ENCODE data around the gene EXOC8. TPM values are rescaled to one million over a fixed set of nuclear protein-coding genes. Genes with fewer than 3 reads are reported as not detected.

The EXOC8 gene
- total and polyA plus RNA-seq, 2 of the 8 experiments (the other 6 are each of a cell fraction or from before 2014, with no cell fraction given), result 2.0 to 9.8 TPM

GRCh38 chr1:231364192-231364591 is 26.5 kb upstream of the EXOC8 start:
- no peak overlapping the region for H2BK12ac ChIP-seq (ENCODE audit: low read depth, low read length)
- H4K5ac ChIP-seq (ENCODE audit: insufficient read length, low read depth, low read length), result no peak overlapping the region
- 93% methylated on average over 5 of the region's 5 CpGs; no CpG with 5 or more reads in 1 of the 2 experiments for WGBS, 2 experiments (ENCODE audit: extremely low coverage in 1 of 2, insufficient coverage in 1 of 2, insufficient read length in 1 of 2, insufficient replicate concordance in 2 of 2, low coverage in 1 of 2, low lambda C conversion rate in 2 of 2, missing lambda C conversion rate in 1 of 2)
- no peaks in the 10 kb centered on the region for H3K27me3 ChIP-seq (replicated peaks in 1 of 4; ENCODE audit: control insufficient read depth in 3 of 4, extremely low read depth in 1 of 4, insufficient read depth in 3 of 4, low read length in 3 of 4)
- H3K56ac ChIP-seq (replicated peaks; ENCODE audit: insufficient read length, low read depth, low read length), result no peak overlapping the region
- H3K14ac ChIP-seq (ENCODE audit: insufficient read length), result no peak overlapping the region
- H3K4me1 ChIP-seq (replicated peaks in 1 of 4; ENCODE audit: control insufficient read depth in 3 of 4, insufficient read depth in 4 of 4, low read length in 3 of 4), result no peaks in the 10 kb centered on the region
- H4K20me1 ChIP-seq (replicated peaks in 1 of 2; ENCODE audit: control insufficient read depth in 1 of 2, insufficient read depth in 2 of 2, low read length in 2 of 2), result no peaks in the 10 kb centered on the region
- no peak overlapping the region for H3K4ac ChIP-seq (replicated peaks; ENCODE audit: insufficient read length, low read depth, low read length)
- FAIRE-seq, result no peak
- no peak overlapping the region for H2BK20ac ChIP-seq (ENCODE audit: low read length)
- no peak overlapping the region for H3K27ac ChIP-seq (ENCODE audit: low read depth, low read length)
- ChIA-PET CTCF (ENCODE audit: partially characterized antibody) (interaction anchor here (0.6 to 2.9 kb wide), 3 partner anchors 29 to 172 kb away, joined by 3 to 7 read pairs (median 5); no protein-coding TSS in a partner anchor), POLR2A (ENCODE audit: partially characterized antibody) (no interaction called here)
- no peak overlapping the region for H2AK5ac ChIP-seq (ENCODE audit: low read depth, low read length)
- H3K4me2 ChIP-seq (ENCODE audit: insufficient read depth in 1 of 2, low read depth in 2 of 2, low read length in 2 of 2), result no peak overlapping the region
- TF ChIP-seq HDAC6 (IDR thresholded peaks at IDR 0.05; ENCODE audit: low read depth, low read length) (no peak), USF2 (IDR thresholded peaks at IDR 0.05; ENCODE audit: low read length) (no peak), CEBPB (IDR thresholded peaks at IDR 0.05; ENCODE audit: low read depth, low read length) (no peak), NANOG (IDR thresholded peaks at IDR 0.05; ENCODE audit: insufficient read depth, low read depth, low read length, poor library complexity, severe bottlenecking) (no peak), SIX5 (IDR thresholded peaks at IDR 0.05; ENCODE audit: low read depth, low read length) (no peak), RBBP5 (IDR thresholded peaks at IDR 0.05; ENCODE audit: borderline replicate concordance, low read depth, low read length) (no peak), CBX5 (IDR thresholded peaks at IDR 0.05; ENCODE audit: low read depth, low read length) (no peak), MAX (IDR thresholded peaks at IDR 0.05) (no peak)
- no peak overlapping the region for H4K91ac ChIP-seq (replicated peaks; ENCODE audit: insufficient read length, low read length)
- no peak overlapping the region for H3K23ac ChIP-seq (ENCODE audit: insufficient read length)
- H3K9me3 ChIP-seq (ENCODE audit: insufficient read depth in 2 of 2, low read depth in 1 of 2, low read length in 1 of 2), result no peaks in the 10 kb centered on the region
- H3K18ac ChIP-seq (ENCODE audit: extremely low read depth, low read length), result no peak overlapping the region
- no peak overlapping the region for H2BK15ac ChIP-seq (ENCODE audit: low read length)
- no peaks in the 10 kb centered on the region for H3K23me2 ChIP-seq (ENCODE audit: low read depth, low read length)
- no peak overlapping the region for H3K9ac ChIP-seq (replicated peaks in 1 of 4; ENCODE audit: extremely low read depth in 1 of 4, low read depth in 3 of 4, low read length in 3 of 4)
- H2BK120ac ChIP-seq (replicated peaks; ENCODE audit: low read depth, low read length), result no peak overlapping the region
- no peak for DNase-seq (ENCODE audit: low read depth in 1 of 2, low spot score in 2 of 2)
- no peaks in the 10 kb centered on the region for H3K79me1 ChIP-seq (ENCODE audit: low read depth, low read length)
- H4K8ac ChIP-seq (ENCODE audit: extremely low read depth, insufficient read depth, low read length), result no peak overlapping the region
- H2AFZ ChIP-seq (ENCODE audit: low read length), result no peak overlapping the region
- no peak overlapping the region for H2BK5ac ChIP-seq (ENCODE audit: low read depth, low read length)
- no peaks in the 10 kb centered on the region for H3K36me3 ChIP-seq (ENCODE audit: control insufficient read depth in 2 of 4, insufficient read depth in 4 of 4, low read length in 3 of 4)
- H3K4me3 ChIP-seq (ENCODE audit: extremely low read depth in 1 of 4, insufficient read depth in 2 of 4, low read depth in 3 of 4, low read length in 4 of 4), result no peak overlapping the region
- no peaks in the 10 kb centered on the region for H3K79me2 ChIP-seq (ENCODE audit: control insufficient read depth in 1 of 2, insufficient read depth in 2 of 2, low read length in 2 of 2)
